Lower leg skin (tissue), 3 donors: ENCODE measurements around the gene AK5.

Experiments
- POLR2A ChIP-seq, 2 donors: fragments of 450-650 bp; IDR thresholded peaks; one replicate each; pipeline ENCODE4 v1.6.1; 2016 to 2017; ENCODE audit warnings: antibody characterized with exemption in 2 of 2, mild to moderate bottlenecking in 1 of 2, moderate library complexity in 1 of 2
- TF ChIP-seq, protein P1 (sequence below), 3 donors: fragments of 450-650 bp; IDR thresholded peaks; one replicate each; pipeline ENCODE4 v1.5.1; 2016; ENCODE audit warnings: antibody characterized with exemption in 3 of 3, mild to moderate bottlenecking in 3 of 3, moderate library complexity in 2 of 3

DNA sequence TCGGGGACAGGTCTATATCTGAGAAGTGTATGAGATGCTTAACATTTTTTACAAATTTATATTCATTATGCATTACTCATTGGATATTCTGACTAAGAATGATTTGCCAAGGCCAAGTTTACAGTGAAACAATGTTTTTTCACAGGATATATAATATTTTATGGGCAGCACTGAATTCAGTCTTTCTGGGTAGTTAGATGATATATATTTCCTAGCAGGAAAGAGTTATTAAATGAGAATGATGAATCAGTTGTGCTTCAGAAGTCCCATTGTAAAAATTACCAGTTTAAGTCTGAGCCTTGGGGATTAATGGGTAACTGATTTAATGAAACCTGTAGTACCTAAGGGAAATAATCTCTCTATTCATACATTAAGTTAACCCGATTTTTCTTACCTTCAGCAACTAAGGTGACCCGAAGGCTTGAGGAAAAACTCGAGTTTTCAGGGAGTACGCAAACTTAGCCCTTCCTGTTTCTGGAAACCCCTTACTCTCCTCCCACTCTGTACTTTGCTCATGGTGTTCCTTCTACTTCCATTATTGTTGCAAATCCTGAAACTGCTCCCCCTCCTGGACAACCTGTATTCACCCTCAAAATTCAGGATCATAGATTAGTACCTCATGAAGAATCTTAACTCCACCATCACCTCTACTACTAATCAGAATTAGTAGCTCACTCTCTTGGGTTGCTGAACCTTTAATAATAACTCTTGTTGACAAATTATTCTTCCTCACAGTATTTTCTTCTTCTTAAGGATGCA is 135.1 kb downstream of the AK5 start:
- TF ChIP-seq, protein P1, sequence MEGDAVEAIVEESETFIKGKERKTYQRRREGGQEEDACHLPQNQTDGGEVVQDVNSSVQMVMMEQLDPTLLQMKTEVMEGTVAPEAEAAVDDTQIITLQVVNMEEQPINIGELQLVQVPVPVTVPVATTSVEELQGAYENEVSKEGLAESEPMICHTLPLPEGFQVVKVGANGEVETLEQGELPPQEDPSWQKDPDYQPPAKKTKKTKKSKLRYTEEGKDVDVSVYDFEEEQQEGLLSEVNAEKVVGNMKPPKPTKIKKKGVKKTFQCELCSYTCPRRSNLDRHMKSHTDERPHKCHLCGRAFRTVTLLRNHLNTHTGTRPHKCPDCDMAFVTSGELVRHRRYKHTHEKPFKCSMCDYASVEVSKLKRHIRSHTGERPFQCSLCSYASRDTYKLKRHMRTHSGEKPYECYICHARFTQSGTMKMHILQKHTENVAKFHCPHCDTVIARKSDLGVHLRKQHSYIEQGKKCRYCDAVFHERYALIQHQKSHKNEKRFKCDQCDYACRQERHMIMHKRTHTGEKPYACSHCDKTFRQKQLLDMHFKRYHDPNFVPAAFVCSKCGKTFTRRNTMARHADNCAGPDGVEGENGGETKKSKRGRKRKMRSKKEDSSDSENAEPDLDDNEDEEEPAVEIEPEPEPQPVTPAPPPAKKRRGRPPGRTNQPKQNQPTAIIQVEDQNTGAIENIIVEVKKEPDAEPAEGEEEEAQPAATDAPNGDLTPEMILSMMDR (IDR thresholded peaks at IDR 0.05), result no peak
- no peak for TF ChIP-seq POLR2A (IDR thresholded peaks at IDR 0.05)
